Left ventricle myocardium inferior (tissue), 1 donor: ENCODE results near the gene PCGF1. TPM values are rescaled to one million over a fixed set of nuclear protein-coding genes. Genes with fewer than 3 reads are reported as not detected.
"Not testable (repeated sequence)": the region's sequence is repeated elsewhere in the genome, so short reads cannot be mapped to it uniquely, and the experiment has no call there.

Experiments
- DNase-seq: peaks from one replicate; pipeline ENCODE4 v3.0.0-alpha.2; 2020
- H3K27ac ChIP-seq: fragments of 200-600 bp; replicated peaks from 2 replicates; pipeline ENCODE4 v1.8.0; 2021
- H3K27me3 ChIP-seq: fragments of 200-600 bp; 2 replicates; pipeline ENCODE4 v1.8.0; 2021; ENCODE audit warnings: low read depth
- H3K36me3 ChIP-seq: fragments of 200-600 bp; 2 replicates; pipeline ENCODE4 v1.8.0; 2021
- H3K4me1 ChIP-seq: fragments of 200-600 bp; 2 replicates; pipeline ENCODE4 v1.8.0; 2021
- H3K4me3 ChIP-seq: fragments of 200-600 bp; 2 replicates; pipeline ENCODE4 v1.8.0; 2021; ENCODE audit warnings: mild to moderate bottlenecking, moderate library complexity
- H3K9me3 ChIP-seq: fragments of 200-600 bp; replicated peaks from 2 replicates; pipeline ENCODE4 v1.8.0; 2021
- CTCF ChIP-seq: fragments of 200-600 bp; IDR thresholded peaks from 2 replicates; pipeline ENCODE4 v1.8.0; 2021; ENCODE audit warnings: antibody characterized with exemption, mild to moderate bottlenecking, borderline replicate concordance
- intact Hi-C: fragments of 100-400 bp; cut with micrococcal nuclease; formaldehyde crosslinking; loops from one replicate; pipeline ENCODE4 v1.11.0; 2022
- total RNA-seq: library from RNA; stranded (reverse); fragmentation: NEBNext Ultra II Directional; extraction: Animal tissue kit (Norgen Biotek cat#: 25700); gene quantifications from one replicate; pipeline ENCODE4 v1.2.1, GENCODE V29; 2021
- donor health status: DM: no; HTN: yes; CAD: no; lungs with severe emphysema.

Gene PCGF1
- total RNA-seq, 1 donor from 2014 or later, result 20.2 TPM

- no peak for TF ChIP-seq CTCF
- intact Hi-C loops, result no loop called here
These were observed 46.1 kb downstream of the PCGF1 start for GRCh38 chr2:74461187-74462053.

GRCh38 chr2:74460187-74460586 is 47.3 kb downstream of the PCGF1 start:
- H3K27ac ChIP-seq, DNase-seq, H3K9me3 ChIP-seq, H3K27me3 ChIP-seq, intact Hi-C loops, H3K4me3 ChIP-seq: not testable (repeated sequence)
- Histone ChIP-seq H3K36me3 (peaks cover 21% of the 10 kb centered on the region), H3K4me1 (peaks cover 56% of the 10 kb centered on the region)

More at GRCh38 chr2:74461187-74462053, 46.1 kb downstream of the PCGF1 start:
- Histone ChIP-seq H3K27ac (no peak overlapping the region), H3K27me3 (no peaks in the 10 kb centered on the region), H3K4me1 (peaks cover 54% of the 10 kb centered on the region), H3K4me3 (no peak overlapping the region), H3K36me3 (peaks cover 21% of the 10 kb centered on the region), H3K9me3 (no peaks in the 10 kb centered on the region)
- DNase-seq, result no peak

- Histone ChIP-seq H3K4me1 (peaks cover 54% of the 10 kb centered on the region), H3K36me3 (peaks cover 21% of the 10 kb centered on the region)
- intact Hi-C loops, H3K4me3 ChIP-seq, H3K27me3 ChIP-seq, H3K27ac ChIP-seq, DNase-seq, H3K9me3 ChIP-seq: not testable (repeated sequence)
These were observed 47.9 kb downstream of the PCGF1 start for GRCh38 chr2:74459503-74460118.

- TF ChIP-seq CTCF, result no peak
- no peaks in the 10 kb centered on the region for H3K27me3 ChIP-seq
- H3K36me3 ChIP-seq, result peaks cover 21% of the 10 kb centered on the region
- intact Hi-C loops, result no loop called here
- DNase-seq, result no peak
- peak overlapping the region; percentile 98 for H3K27ac ChIP-seq
- H3K4me1 ChIP-seq, result peaks cover 51% of the 10 kb centered on the region
- peak overlapping the region; percentile 87 for H3K4me3 ChIP-seq
- no peaks in the 10 kb centered on the region for H3K9me3 ChIP-seq
These were observed 48.5 kb downstream of the PCGF1 start for GRCh38 chr2:74458938-74459363.

GRCh38 chr2:74458132-74458937 is 49.2 kb downstream of the PCGF1 start, which contains the start of gene WBP1:
Gene WBP1, plus strand, starts transcription at chr2:74458438. Its CDS starts 165 bp downstream, at chr2:74458603.
- Histone ChIP-seq H3K4me3 (peak within 1 kb of the TSS; percentile 87), H3K9me3 (no peaks in the 10 kb centered on the region), H3K4me1 (peaks cover 45% of the 10 kb centered on the region), H3K36me3 (peaks cover 21% of the 10 kb centered on the region), H3K27ac (peak within 1 kb of the TSS; percentile 98), H3K27me3 (no peaks in the 10 kb centered on the region)
- intact Hi-C loops, result no loop called here
- DNase-seq, result peak; percentile 100
- TF ChIP-seq CTCF, result no peak

GRCh38 chr2:74457549-74458131 is 49.9 kb downstream of the PCGF1 start:
- Histone ChIP-seq H3K36me3 (peaks cover 16% of the 10 kb centered on the region), H3K9me3 (no peaks in the 10 kb centered on the region), H3K4me1 (peaks cover 45% of the 10 kb centered on the region), H3K27me3 (no peaks in the 10 kb centered on the region), H3K27ac (peak overlapping the region; percentile 98), H3K4me3 (peak overlapping the region; percentile 87)
- intact Hi-C loops, result no loop called here
- DNase-seq, result peak; percentile 67
- no peak for TF ChIP-seq CTCF
